ENCODE data around the gene FBXO38. TPM values are rescaled to one million over a fixed set of nuclear protein-coding genes. Genes with fewer than 3 reads are reported as not detected.

The FBXO38 gene
- total and polyA plus RNA-seq, 3 experiments from 2014 or later, result 22.4 to 42.4 (median 36.7) TPM

GRCh38 chr5:148454576-148454975 lies 70.8 kb downstream of the FBXO38 start:
- H3K4me3 ChIP-seq (ENCODE audit: low read length), result no peak overlapping the region
- Mint-ChIP-seq H3K27me3 (peaks cover 4 to 29% of the 10 kb centered on the region in 2 donors), H3K4me1 (no peaks in the 10 kb centered on the region), H3K27ac (no peak overlapping the region), H3K9me3 (no peaks in the 10 kb centered on the region), H3K4me3 (no peak overlapping the region), H3K36me3 (no peaks in the 10 kb centered on the region)
- no peaks in the 10 kb centered on the region for H3K9me3 ChIP-seq (ENCODE audit: low read length)
- POLR2A ChIA-PET, result no interaction called here
- peaks cover 5% of the 10 kb centered on the region for H3K27me3 ChIP-seq (ENCODE audit: insufficient read depth, low read length, poor library complexity, severe bottlenecking)
- DNase-seq, result no peak
- no peaks in the 10 kb centered on the region for H3K4me1 ChIP-seq (ENCODE audit: insufficient read depth, low read length)
- no peaks in the 10 kb centered on the region for H3K36me3 ChIP-seq (ENCODE audit: insufficient read depth, low read length)
- CTCF ChIA-PET, result no interaction called here
- H3K27ac ChIP-seq (ENCODE audit: low read depth, low read length), result no peak overlapping the region

DNA sequence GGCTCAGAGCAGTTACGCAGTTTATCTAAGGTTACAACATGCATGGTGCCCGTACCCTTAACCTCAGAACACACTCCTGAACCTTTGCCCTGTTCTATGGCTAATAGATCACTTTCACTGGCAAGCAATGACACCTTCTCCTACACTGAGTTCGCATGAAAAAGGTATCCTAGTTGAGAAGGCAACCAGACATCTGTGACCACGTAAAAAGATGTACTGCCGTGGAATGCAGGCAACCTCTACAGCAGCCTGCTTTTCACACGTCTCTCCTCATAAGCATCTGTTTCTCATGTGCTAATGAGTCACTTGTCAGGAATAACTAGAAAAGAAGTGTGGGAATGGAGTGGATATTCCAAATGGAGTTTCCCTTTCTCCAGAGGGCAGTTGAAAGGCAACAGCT lies 71.4 kb downstream of the FBXO38 start:
- Mint-ChIP-seq H3K36me3 (no peaks in the 10 kb centered on the region), H3K4me1 (no peaks in the 10 kb centered on the region), H3K27ac (no peak overlapping the region), H3K9me3 (no peaks in the 10 kb centered on the region), H3K27me3 (peaks cover 6 to 31% of the 10 kb centered on the region in 2 donors), H3K4me3 (no peak overlapping the region)
- no peak overlapping the region for H3K4me3 ChIP-seq (ENCODE audit: low read length)
- H3K27ac ChIP-seq (ENCODE audit: low read depth, low read length), result no peak overlapping the region
- no peak for DNase-seq
- no peaks in the 10 kb centered on the region for H3K36me3 ChIP-seq (ENCODE audit: insufficient read depth, low read length)
- H3K4me1 ChIP-seq (ENCODE audit: insufficient read depth, low read length), result no peaks in the 10 kb centered on the region
- POLR2A ChIA-PET, result no interaction called here
- CTCF ChIA-PET, result no interaction called here
- no peaks in the 10 kb centered on the region for H3K9me3 ChIP-seq (ENCODE audit: low read length)
- H3K27me3 ChIP-seq (ENCODE audit: insufficient read depth, low read length, poor library complexity, severe bottlenecking), result peaks cover 5% of the 10 kb centered on the region

DNA sequence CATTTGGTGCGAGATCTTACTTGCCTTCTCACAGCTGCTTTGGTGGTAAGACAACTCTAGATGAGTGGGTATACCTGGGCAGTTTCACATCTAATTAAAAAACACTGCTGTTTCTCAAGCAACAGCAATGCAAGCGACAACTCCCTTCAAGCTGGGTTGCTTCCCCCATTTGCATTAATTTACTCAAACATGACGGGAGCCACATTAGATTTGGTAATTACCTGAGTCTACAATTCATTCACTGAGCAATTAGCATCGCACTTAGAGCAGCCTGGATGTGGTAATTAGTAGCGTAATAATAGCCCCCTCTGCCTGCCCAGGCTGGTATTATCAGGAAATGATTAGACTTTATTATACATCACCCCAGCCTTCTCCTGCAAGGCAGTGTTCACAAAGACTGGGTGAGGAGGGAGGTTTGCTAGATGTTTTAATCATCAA lies 73.4 kb downstream of the FBXO38 start:
- ChIA-PET CTCF (interaction anchor here (0.9 kb wide), 1 partner anchor 11 kb away, joined by 3 read pairs; no protein-coding TSS in a partner anchor), POLR2A (no interaction called here)

DNA sequence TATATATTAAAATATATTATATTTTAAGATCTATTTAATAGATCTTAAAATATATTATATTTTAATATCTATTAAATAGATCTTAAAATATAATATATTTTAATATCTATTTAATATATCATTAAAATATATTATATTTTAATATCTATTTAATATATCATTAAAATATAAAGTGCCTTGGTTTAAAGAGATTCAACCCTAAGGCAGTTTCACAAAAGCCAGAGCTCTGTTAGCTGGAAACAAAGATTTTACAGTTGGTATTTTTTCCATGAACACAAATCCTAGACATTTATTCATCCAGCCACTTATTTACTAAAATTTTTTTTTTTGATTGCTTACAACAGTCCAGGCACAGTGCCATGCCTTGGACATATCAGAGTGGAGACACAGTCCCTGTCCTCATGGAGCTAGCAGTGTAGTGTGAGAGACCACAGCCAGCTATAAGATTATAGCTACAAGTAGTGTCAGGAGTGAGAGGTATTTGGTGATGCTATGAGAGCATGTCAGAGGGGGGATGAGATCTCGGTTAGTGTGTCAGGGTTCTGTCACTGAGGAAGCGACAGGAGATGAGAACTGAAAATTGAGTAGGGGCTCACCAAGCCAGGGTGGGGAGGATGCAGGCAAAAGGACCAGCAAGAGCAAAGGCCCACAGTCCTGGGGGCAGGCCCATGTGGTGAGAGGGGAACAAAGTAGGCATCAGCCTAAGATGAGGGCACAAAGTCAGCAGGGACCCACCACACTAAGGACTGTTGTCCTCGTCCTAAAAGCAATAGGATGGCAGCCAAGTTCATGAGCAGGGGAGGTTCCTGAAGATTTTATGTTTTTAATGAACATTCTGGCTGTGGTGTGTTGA lies 74.5 kb downstream of the FBXO38 start:
- H3K4me1 Mint-ChIP-seq, result no peaks in the 10 kb centered on the region
- H3K27ac Mint-ChIP-seq, result no peak overlapping the region
- no peaks in the 10 kb centered on the region for H3K36me3 ChIP-seq (ENCODE audit: insufficient read depth, low read length)
- no peak overlapping the region for H3K4me3 Mint-ChIP-seq
- ChIA-PET CTCF (no interaction called here), POLR2A (no interaction called here)
- H3K9me3 Mint-ChIP-seq, result no peaks in the 10 kb centered on the region
- peaks cover 4 to 45% of the 10 kb centered on the region in 2 donors for H3K27me3 Mint-ChIP-seq
- peaks cover 5% of the 10 kb centered on the region for H3K27me3 ChIP-seq (ENCODE audit: insufficient read depth, low read length, poor library complexity, severe bottlenecking)
- no peak for DNase-seq
- no peaks in the 10 kb centered on the region for H3K9me3 ChIP-seq (ENCODE audit: low read length)
- no peak overlapping the region for H3K4me3 ChIP-seq (ENCODE audit: low read length)
- no peaks in the 10 kb centered on the region for H3K36me3 Mint-ChIP-seq
- no peak overlapping the region for H3K27ac ChIP-seq (ENCODE audit: low read depth, low read length)
- no peaks in the 10 kb centered on the region for H3K4me1 ChIP-seq (ENCODE audit: insufficient read depth, low read length)

More for the DNA sequence above, 73.4 kb downstream of the FBXO38 start:
- Mint-ChIP-seq H3K36me3 (no peaks in the 10 kb centered on the region), H3K27ac (no peak overlapping the region), H3K4me3 (no peak overlapping the region), H3K27me3 (peaks cover 6 to 41% of the 10 kb centered on the region in 2 donors), H3K9me3 (no peaks in the 10 kb centered on the region), H3K4me1 (no peaks in the 10 kb centered on the region)
- Histone ChIP-seq H3K4me1 (ENCODE audit: insufficient read depth, low read length) (no peaks in the 10 kb centered on the region), H3K27ac (ENCODE audit: low read depth, low read length) (no peak overlapping the region), H3K9me3 (ENCODE audit: low read length) (no peaks in the 10 kb centered on the region), H3K27me3 (ENCODE audit: insufficient read depth, low read length, poor library complexity, severe bottlenecking) (peaks cover 5% of the 10 kb centered on the region), H3K4me3 (ENCODE audit: low read length) (no peak overlapping the region), H3K36me3 (ENCODE audit: insufficient read depth, low read length) (no peaks in the 10 kb centered on the region)
- peak in 3 of 5 donors; percentile 1 to 10 (median 7) for DNase-seq

DNA sequence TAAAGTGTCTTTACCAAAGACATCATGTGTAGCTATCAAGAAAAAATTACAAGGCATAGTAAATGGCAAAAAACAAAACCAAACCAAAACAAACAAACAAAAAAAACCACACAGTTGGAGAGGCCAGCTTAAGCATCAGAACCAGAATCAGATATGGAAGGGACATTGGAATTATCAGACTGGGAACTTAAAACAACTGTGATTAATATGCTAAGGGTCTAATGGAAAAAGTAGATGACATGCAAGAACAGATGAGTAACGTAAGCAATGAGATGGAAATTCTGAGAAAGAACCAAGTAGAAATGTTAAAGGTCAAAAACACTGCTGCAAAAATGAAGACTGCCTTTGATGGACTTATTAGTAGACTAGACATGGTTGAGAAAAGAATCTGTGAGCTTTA lies 75.9 kb downstream of the FBXO38 start:
- CTCF ChIA-PET, result no interaction called here
- no peak overlapping the region for H3K27ac ChIP-seq (ENCODE audit: low read depth, low read length)
- H3K4me3 Mint-ChIP-seq, result no peak overlapping the region
- no peaks in the 10 kb centered on the region for H3K36me3 ChIP-seq (ENCODE audit: insufficient read depth, low read length)
- no peaks in the 10 kb centered on the region for H3K4me1 ChIP-seq (ENCODE audit: insufficient read depth, low read length)
- no peak overlapping the region for H3K4me3 ChIP-seq (ENCODE audit: low read length)
- no peaks in the 10 kb centered on the region for H3K36me3 Mint-ChIP-seq
- peaks cover 5% of the 10 kb centered on the region for H3K27me3 ChIP-seq (ENCODE audit: insufficient read depth, low read length, poor library complexity, severe bottlenecking)
- peaks cover 2 to 44% of the 10 kb centered on the region in 2 donors for H3K27me3 Mint-ChIP-seq
- H3K4me1 Mint-ChIP-seq, result no peaks in the 10 kb centered on the region
- POLR2A ChIA-PET, result no interaction called here
- no peaks in the 10 kb centered on the region for H3K9me3 ChIP-seq (ENCODE audit: low read length)
- no peaks in the 10 kb centered on the region for H3K9me3 Mint-ChIP-seq
- H3K27ac Mint-ChIP-seq, result no peak overlapping the region
- DNase-seq, result no peak

DNA sequence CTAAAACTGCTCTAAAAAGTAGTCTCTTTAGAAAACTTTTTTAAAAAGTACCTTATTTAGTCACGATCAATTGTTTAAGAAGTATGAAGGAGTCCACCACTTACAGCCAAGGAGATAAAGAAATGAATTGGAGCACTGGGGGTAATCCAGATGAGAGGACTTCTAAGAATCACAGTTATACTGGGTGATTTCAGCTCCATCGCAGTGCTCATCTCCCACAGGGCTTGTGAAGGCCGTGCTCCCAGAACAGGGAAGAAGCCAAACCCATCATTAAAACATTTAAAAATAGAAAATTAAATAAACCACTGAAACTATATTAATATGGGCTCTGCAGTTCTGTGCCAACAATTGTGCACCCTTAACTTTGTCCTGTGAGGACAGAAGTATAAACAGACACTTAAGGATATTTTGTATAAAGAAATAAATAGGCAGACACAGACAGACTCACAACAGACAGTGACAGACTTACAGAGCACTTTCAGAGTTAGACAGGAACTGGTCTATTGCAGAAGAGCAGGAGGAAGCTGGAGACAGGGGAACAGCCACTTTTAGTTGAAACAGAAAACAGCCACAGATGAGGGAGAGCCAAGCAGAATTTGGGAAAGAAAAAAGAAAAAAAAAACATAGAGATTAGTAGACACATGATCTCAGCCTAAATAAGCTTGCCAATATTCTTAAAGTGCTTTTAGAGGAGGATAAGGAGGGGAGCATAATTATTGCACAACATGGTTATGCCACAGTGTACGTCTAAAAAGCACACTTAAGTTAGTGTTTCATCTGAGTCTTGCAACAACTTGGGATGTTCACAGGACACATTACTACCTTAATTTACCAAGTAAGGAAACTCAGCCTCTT lies 81.8 kb downstream of the FBXO38 start:
- Mint-ChIP-seq H3K27me3 (peaks cover 5 to 17% of the 10 kb centered on the region in 2 donors), H3K4me3 (no peak overlapping the region), H3K9me3 (no peaks in the 10 kb centered on the region), H3K4me1 (no peaks in the 10 kb centered on the region), H3K27ac (no peak overlapping the region), H3K36me3 (no peaks in the 10 kb centered on the region)
- ChIA-PET POLR2A (no interaction called here), CTCF (no interaction called here)
- Histone ChIP-seq H3K4me1 (ENCODE audit: insufficient read depth, low read length) (no peaks in the 10 kb centered on the region), H3K36me3 (ENCODE audit: insufficient read depth, low read length) (no peaks in the 10 kb centered on the region), H3K4me3 (ENCODE audit: low read length) (no peak overlapping the region), H3K27ac (ENCODE audit: low read depth, low read length) (no peak overlapping the region), H3K9me3 (ENCODE audit: low read length) (no peaks in the 10 kb centered on the region), H3K27me3 (ENCODE audit: insufficient read depth, low read length, poor library complexity, severe bottlenecking) (no peaks in the 10 kb centered on the region)
- DNase-seq, result no peak

GRCh38 chr5:148466236-148466580 lies 82.5 kb downstream of the FBXO38 start:
- H3K4me1 ChIP-seq (ENCODE audit: insufficient read depth, low read length), result no peaks in the 10 kb centered on the region
- no peaks in the 10 kb centered on the region for H3K9me3 ChIP-seq (ENCODE audit: low read length)
- POLR2A ChIA-PET, result no interaction called here
- no peaks in the 10 kb centered on the region for H3K36me3 Mint-ChIP-seq
- no peak for DNase-seq
- H3K9me3 Mint-ChIP-seq, result no peaks in the 10 kb centered on the region
- CTCF ChIA-PET, result no interaction called here
- H3K27ac Mint-ChIP-seq, result peak overlapping the region in 1 of 8 donors; percentile 3
- no peak overlapping the region for H3K4me3 Mint-ChIP-seq
- no peak overlapping the region for H3K4me3 ChIP-seq (ENCODE audit: low read length)
- H3K27ac ChIP-seq (ENCODE audit: low read depth, low read length), result no peak overlapping the region
- no peaks in the 10 kb centered on the region for H3K27me3 ChIP-seq (ENCODE audit: insufficient read depth, low read length, poor library complexity, severe bottlenecking)
- no peaks in the 10 kb centered on the region for H3K36me3 ChIP-seq (ENCODE audit: insufficient read depth, low read length)
- H3K4me1 Mint-ChIP-seq, result no peaks in the 10 kb centered on the region
- peaks cover 5 to 14% of the 10 kb centered on the region in 2 donors for H3K27me3 Mint-ChIP-seq

DNA sequence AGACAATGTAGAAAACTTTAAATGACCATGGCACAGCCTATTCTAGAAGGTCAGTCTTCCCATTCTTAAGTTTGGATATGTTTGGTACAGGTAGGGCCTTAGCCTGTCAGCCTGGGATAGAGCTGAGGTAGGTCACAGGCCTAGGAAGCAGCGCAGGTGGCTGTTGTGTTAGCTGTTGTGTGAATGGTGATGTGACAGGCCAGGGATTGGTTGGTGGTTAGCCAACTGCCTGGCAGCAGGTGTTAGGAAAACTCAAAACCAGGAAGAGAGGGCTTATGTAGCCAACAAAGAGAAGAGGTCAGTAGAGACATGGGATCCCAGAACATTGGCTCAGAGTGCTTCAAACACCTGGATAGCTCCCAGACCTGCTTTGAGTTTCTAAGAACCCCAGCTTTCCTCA lies 84.2 kb downstream of the FBXO38 start:
- Mint-ChIP-seq H3K27me3 (peaks cover 5 to 8% of the 10 kb centered on the region in 2 donors), H3K4me1 (no peaks in the 10 kb centered on the region), H3K27ac (no peak overlapping the region), H3K9me3 (no peaks in the 10 kb centered on the region), H3K36me3 (no peaks in the 10 kb centered on the region), H3K4me3 (no peak overlapping the region)
- Histone ChIP-seq H3K36me3 (ENCODE audit: insufficient read depth, low read length) (no peaks in the 10 kb centered on the region), H3K9me3 (ENCODE audit: low read length) (no peaks in the 10 kb centered on the region), H3K27ac (ENCODE audit: low read depth, low read length) (no peak overlapping the region), H3K4me3 (ENCODE audit: low read length) (no peak overlapping the region), H3K4me1 (ENCODE audit: insufficient read depth, low read length) (no peaks in the 10 kb centered on the region), H3K27me3 (ENCODE audit: insufficient read depth, low read length, poor library complexity, severe bottlenecking) (no peaks in the 10 kb centered on the region)
- ChIA-PET CTCF (interaction anchor here (1.0 kb wide), 1 partner anchor 11 kb away, joined by 3 read pairs; no protein-coding TSS in a partner anchor), POLR2A (no interaction called here)
- no peak for DNase-seq

Measured in CD8-positive, alpha-beta memory T cell (primary cell).